HG02852 (cell line): ENCODE data around the gene SLC35C1.

Experiments
- ATAC-seq: cut with Tn5 transposase; IDR thresholded peaks from one replicate; pipeline ENCODE4 v1.9.1; 2021; ENCODE audit warnings: mild to moderate bottlenecking, moderate library complexity; ENCODE audit not compliant: unreplicated experiment

The SLC35C1 gene

GRCh38 chr11:45843158-45843924 lies 38.4 kb downstream of the SLC35C1 start:
- ATAC-seq = no peak

DNA sequence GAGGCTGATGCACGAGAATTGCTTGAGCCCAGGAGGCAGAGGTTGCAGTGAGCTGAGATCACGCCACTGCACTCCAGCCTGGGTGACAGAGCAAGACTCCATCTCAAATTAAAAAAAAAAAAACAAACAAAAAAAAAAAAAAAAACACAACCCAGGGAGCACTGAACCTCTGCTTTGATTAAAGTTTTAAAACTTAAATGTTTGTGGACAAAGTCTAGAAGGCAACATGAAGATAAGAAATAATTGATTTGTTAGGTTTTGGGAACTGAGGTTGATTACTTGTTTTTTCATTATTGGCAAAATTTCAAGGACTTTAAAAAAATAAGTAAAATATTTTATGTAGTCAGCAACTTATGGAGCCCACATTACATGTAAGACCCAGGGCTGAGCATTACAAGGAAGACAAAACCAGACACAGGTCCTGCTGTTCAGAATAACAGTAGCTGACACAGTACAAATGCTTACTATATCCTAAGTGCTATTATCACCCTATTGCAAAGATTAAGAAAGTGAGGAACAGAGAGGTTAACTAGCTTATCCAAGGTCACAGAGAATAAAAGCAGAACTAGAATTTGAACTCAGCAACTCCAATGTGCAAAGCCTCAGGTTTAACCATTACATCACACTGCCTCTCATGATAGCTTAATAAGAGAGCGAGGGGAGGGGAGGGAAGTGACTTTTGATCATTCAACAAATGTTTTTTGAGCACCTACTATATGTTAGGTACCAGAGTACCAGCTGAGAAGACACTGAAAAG lies 40.1 kb downstream of the SLC35C1 start:
- ATAC-seq = no peak

GRCh38 chr11:45846174-45846675 lies 41.3 kb downstream of the SLC35C1 start:
- no peak for ATAC-seq

DNA sequence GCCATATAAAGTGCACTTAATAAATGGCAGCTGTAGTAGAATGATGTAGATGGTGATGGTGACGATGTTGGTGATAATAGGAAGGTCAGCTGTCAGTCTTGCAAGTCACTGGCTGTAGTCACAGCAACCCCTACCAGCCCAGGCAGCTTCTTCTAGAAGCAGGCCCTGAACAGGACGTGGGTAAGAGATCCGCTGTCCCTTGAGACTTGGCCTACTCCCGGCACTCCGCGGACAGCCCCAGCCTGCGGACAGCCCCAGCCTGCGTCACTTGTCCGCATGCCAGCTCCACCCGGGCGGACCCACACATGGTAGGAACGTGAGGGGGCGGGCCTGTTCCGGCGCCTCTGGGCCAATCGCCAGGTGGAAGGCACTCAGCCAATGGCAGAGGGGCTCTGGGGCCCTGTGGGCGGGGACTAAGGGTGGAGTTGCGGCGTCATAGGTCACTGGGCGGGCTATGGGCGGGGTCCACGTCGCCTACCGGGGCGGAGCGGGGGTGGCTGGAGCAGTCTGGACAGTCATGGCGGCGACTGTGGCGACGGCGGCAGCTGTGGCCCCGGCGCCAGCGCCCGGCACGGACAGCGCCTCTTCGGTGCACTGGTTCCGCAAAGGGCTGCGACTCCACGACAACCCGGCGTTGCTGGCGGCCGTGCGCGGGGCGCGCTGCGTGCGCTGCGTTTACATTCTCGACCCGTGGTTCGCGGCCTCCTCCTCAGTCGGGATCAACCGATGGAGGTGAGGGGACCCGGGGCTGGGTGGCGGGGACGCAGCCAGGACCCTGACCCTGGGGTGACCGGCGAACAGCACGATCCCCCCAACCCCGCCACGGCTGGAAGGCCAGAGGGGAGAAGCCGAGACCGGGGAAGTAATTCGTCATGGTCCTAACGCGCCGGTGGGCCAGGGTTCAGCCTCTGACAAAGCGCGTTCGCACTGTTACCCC lies 42.3 kb downstream of the SLC35C1 start, which contains the start of gene CRY2:
CRY2 (plus strand) TSS at position 502 of the 937 bp plus-strand sequence; CDS start at position 518, 16 bp downstream.
- ATAC-seq = peak; percentile 90

- peak; percentile 16 for ATAC-seq
Measured at GRCh38 chr11:45847911-45848316, 43.0 kb downstream of the SLC35C1 start.

DNA sequence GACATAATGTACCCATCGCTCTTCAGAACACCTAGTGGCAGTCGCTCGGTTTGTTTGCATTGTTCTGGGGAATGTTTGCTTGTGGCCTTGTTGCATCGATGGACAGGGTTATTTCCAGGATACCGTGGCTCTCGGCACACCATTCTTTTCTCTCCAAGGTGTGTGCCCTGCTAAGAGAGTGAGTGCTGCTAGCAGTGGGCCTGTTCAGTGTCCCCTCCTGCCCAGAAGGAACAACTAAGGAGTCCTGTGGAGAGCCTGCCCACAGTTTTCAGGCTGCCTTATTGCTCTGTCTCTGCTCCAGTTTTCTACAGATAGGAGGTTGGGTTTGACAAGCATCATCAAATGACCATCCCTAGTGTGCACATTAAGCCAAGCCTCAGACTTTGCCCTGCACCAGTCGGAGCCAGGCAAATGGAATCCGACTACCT lies 43.7 kb downstream of the SLC35C1 start:
- no peak for ATAC-seq

- ATAC-seq = no peak
Measured at GRCh38 chr11:45850446-45850845, 45.5 kb downstream of the SLC35C1 start.

DNA sequence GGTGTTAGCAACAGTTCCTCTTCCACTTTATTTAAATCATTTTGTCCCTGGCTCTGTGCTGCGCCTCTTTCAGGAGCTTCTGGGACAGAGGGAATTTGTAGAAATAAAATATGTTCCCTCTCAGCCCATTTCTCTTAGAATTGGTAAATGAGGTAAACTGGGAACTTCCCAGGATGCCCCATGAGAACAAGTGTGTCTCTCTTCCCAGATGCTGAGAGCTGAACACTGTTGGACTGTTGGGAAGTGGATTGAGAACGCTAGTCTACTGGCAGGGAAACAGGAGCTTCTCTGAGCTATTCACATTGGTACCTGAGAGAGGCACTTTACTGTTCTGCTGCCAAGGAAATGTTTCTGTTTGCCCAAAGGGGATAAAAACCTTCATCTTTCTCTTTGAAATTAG lies 46.3 kb downstream of the SLC35C1 start:
- no peak for ATAC-seq

- ATAC-seq = peak; percentile 15
Measured at GRCh38 chr11:45852018-45852711, 47.2 kb downstream of the SLC35C1 start.

DNA sequence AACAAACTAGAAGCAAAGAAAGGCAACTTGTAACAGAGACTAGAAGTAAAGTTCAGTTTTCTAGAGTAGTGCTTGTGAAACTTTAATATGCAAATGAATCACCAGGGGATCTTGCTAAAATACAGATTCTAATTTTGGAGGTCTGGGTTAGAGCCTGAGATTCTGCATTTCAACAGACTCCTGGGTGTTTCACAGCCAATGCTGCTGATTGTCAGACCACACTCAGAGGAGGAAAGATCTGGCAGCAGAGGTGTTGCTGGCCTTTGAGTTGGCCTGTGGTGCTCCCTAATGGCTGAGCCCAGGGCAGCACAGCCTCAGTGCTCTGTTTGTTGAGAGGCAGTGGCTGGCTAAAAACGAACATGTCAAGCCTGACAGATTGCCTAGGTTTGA lies 47.8 kb downstream of the SLC35C1 start:
- ATAC-seq = peak; percentile 47

- no peak for ATAC-seq
Measured at GRCh38 chr11:45853332-45854219, 48.6 kb downstream of the SLC35C1 start.

DNA sequence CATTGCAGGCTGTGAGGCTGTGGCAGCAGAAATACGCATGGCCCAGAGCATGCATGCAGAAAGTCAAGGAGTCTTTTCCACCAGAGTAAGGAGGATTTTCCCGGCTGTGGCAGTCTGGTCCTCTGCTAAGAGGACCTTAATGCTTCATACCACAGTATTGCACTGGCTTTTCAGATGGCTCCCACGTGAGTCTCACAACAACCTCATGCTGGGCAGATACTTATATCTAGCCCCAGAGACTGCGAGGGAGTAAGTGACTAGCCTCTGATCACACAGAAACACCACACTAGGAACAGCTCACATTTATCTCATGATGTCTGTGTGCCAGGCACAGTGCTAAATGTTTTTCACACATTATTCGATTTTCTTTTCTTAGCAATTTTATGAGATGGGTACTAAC lies 50.4 kb downstream of the SLC35C1 start:
- ATAC-seq = no peak

- ATAC-seq = no peak
Measured at GRCh38 chr11:45856044-45856468, 51.1 kb downstream of the SLC35C1 start.

- ATAC-seq = no peak
Measured at GRCh38 chr11:45857961-45858474, 53.1 kb downstream of the SLC35C1 start.

DNA sequence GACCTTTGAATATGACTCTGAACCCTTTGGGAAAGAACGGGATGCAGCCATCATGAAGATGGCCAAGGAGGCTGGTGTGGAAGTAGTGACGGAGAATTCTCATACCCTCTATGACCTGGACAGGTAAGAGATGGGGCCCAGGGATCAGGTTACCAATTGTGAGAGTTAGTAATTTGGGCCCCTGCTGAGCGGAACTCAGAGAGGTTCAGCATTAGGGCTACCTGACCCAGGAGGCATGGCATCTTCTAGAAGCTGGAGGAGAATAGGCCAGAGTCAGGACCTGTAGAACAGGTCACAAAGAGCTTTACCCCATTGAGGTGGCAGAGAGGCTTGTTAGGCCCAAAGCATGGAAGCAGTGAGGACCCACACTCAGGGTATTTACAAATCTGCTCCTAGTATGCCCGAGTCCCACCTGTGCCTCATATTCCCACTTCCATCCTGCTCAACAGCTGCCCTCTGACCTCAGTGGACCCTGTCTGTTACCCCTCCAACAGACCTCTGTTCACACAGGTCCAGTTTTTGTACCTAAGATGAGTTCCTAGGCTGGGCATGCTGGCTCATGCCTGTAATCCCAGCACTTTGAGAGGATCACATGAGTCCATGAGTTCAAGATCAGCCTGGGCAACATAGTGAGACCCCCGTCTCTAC lies 53.9 kb downstream of the SLC35C1 start:
- no peak for ATAC-seq

DNA sequence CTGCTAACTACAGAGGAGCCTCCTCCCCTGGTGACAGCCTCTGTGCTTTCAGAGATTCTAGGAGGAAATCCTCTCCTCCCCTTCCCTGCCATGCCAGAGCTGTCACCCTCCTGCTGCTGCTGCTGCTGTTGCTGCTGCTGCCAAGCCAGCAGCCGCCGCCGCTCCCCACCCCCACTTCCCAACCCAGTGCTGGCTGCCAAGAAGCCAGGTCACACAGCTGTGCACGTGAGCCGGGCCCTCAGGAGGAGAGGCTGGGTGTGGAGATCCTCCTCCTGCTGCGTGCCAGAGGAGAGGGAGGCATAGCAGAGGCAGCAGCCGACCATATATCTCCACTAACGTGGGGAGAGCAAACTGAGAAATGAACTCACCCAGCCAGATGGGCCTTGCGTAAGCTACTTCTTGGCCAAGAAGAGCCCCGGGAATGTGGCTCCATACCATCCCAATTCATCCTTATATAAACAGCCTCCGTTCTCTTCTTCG lies 54.8 kb downstream of the SLC35C1 start:
- ATAC-seq = no peak

- ATAC-seq = no peak
Measured at GRCh38 chr11:45860348-45860747, 55.4 kb downstream of the SLC35C1 start.

- ATAC-seq = no peak
Measured at GRCh38 chr11:45860764-45861510, 56.0 kb downstream of the SLC35C1 start.
